Large intestine (tissue), 3 donors: ENCODE data around the gene CD7. TPM values are rescaled to one million over a fixed set of nuclear protein-coding genes. Genes with fewer than 3 reads are reported as not detected.

Experiments
- DNase-seq, 2 donors: peaks; one replicate each; pipeline versions ENCODE4 v3.0.0 to v3.0.0-alpha.2; 2013
- H3K27ac ChIP-seq: one replicate; pipeline ENCODE4 v1.5.1; 2013; ENCODE audit warnings: low read length
- H3K27me3 ChIP-seq: 2 replicates; pipeline ENCODE4 v1.6.1; 2013; ENCODE audit warnings: low read length; ENCODE audit not compliant: control insufficient read depth, insufficient read depth
- H3K36me3 ChIP-seq: 2 replicates; pipeline ENCODE4 v1.6.1; 2013; ENCODE audit warnings: low read length; ENCODE audit not compliant: control insufficient read depth, insufficient read depth
- H3K4me1 ChIP-seq: one replicate; pipeline ENCODE4 v1.6.1; 2013; ENCODE audit warnings: low read length; ENCODE audit not compliant: control insufficient read depth, insufficient read depth
- H3K4me3 ChIP-seq: one replicate; pipeline ENCODE4 v1.5.1; 2013; ENCODE audit warnings: low read length
- H3K9me3 ChIP-seq: one replicate; pipeline ENCODE4 v1.6.1; 2013; ENCODE audit warnings: mild to moderate bottlenecking, low read depth, low read length, moderate library complexity; ENCODE audit not compliant: control insufficient read depth
- WGBS: methylation state at CpG from one replicate; pipeline ENCODE4 v1.1.5; 2013; ENCODE audit warnings: low lambda C conversion rate; ENCODE audit not compliant: insufficient coverage; 5-methylcytosine and 5-hydroxymethylcytosine counted together
- polyA plus RNA-seq: library from polyadenylated mRNA; unstranded; fragments of 120-200 nt; gene quantifications from one replicate; pipeline ENCODE4 v1.2.1, GENCODE V29; 2013

The CD7 gene
- polyA plus RNA-seq, 1 donor, result 8.6 TPM

- H3K27ac ChIP-seq, result peak overlapping the region; percentile 70
- peaks cover 21% of the 10 kb centered on the region for H3K4me1 ChIP-seq
- no CpG with 5 or more reads among the region's 21 CpGs for WGBS
- no peak for DNase-seq
- H3K4me3 ChIP-seq, result no peak overlapping the region
- H3K36me3 ChIP-seq, result no peaks in the 10 kb centered on the region
- H3K27me3 ChIP-seq, result peaks cover 7% of the 10 kb centered on the region
- H3K9me3 ChIP-seq, result peaks cover 17% of the 10 kb centered on the region
These were observed 6.5 kb downstream of the CD7 start for GRCh38 chr17:82310877-82311276.

- peak overlapping the region; percentile 70 for H3K27ac ChIP-seq
- no peak overlapping the region for H3K4me3 ChIP-seq
- DNase-seq, result peak; percentile 86 to 93
- no peaks in the 10 kb centered on the region for H3K36me3 ChIP-seq
- H3K9me3 ChIP-seq, result peaks cover 15% of the 10 kb centered on the region
- H3K4me1 ChIP-seq, result peaks cover 23% of the 10 kb centered on the region
- 92% methylated on average over 2 of the region's 27 CpGs for WGBS
- H3K27me3 ChIP-seq, result no peaks in the 10 kb centered on the region
These were observed 7.5 kb downstream of the CD7 start for GRCh38 chr17:82309656-82310570.

GRCh38 chr17:82305727-82306300 lies 11.6 kb downstream of the CD7 start:
- no peaks in the 10 kb centered on the region for H3K27me3 ChIP-seq
- no CpG with 5 or more reads among the region's 20 CpGs for WGBS
- H3K4me1 ChIP-seq, result peaks cover 42% of the 10 kb centered on the region
- peak overlapping the region; percentile 86 for H3K27ac ChIP-seq
- DNase-seq, result no peak
- H3K9me3 ChIP-seq, result peaks cover 12% of the 10 kb centered on the region
- no peak overlapping the region for H3K4me3 ChIP-seq
- H3K36me3 ChIP-seq, result no peaks in the 10 kb centered on the region

- peak overlapping the region; percentile 86 for H3K27ac ChIP-seq
- H3K36me3 ChIP-seq, result no peaks in the 10 kb centered on the region
- WGBS, result 90% methylated on average over 3 of the region's 23 CpGs
- H3K4me3 ChIP-seq, result no peak overlapping the region
- peaks cover 35% of the 10 kb centered on the region for H3K4me1 ChIP-seq
- peaks cover 11% of the 10 kb centered on the region for H3K9me3 ChIP-seq
- DNase-seq, result no peak
- H3K27me3 ChIP-seq, result no peaks in the 10 kb centered on the region
These were observed 12.3 kb downstream of the CD7 start for GRCh38 chr17:82304826-82305726.

GRCh38 chr17:82303944-82304808 lies 13.2 kb downstream of the CD7 start:
- DNase-seq, result peak; percentile 76 to 91
- Histone ChIP-seq H3K27me3 (no peaks in the 10 kb centered on the region), H3K4me3 (no peak overlapping the region), H3K4me1 (peaks cover 28% of the 10 kb centered on the region), H3K9me3 (peaks cover 10% of the 10 kb centered on the region), H3K27ac (peak overlapping the region; percentile 86), H3K36me3 (no peaks in the 10 kb centered on the region)
- no CpG with 5 or more reads among the region's 26 CpGs for WGBS

- H3K27ac ChIP-seq, result peak overlapping the region; percentile 79
- no CpG with 5 or more reads among the region's 35 CpGs for WGBS
- peak in 1 of 2 donors; percentile 76 for DNase-seq
These were observed 14.1 kb downstream of the CD7 start for GRCh38 chr17:82302991-82303943.

GRCh38 chr17:82302568-82302963 lies 14.8 kb downstream of the CD7 start:
- no CpG with 5 or more reads among the region's 15 CpGs for WGBS
- Histone ChIP-seq H3K4me3 (no peak overlapping the region), H3K4me1 (peaks cover 38% of the 10 kb centered on the region), H3K9me3 (peaks cover 7% of the 10 kb centered on the region), H3K27ac (no peak overlapping the region), H3K36me3 (no peaks in the 10 kb centered on the region), H3K27me3 (no peaks in the 10 kb centered on the region)
- no peak for DNase-seq

More at GRCh38 chr17:82302991-82303943, 14.1 kb downstream of the CD7 start:
- Histone ChIP-seq H3K4me3 (no peak overlapping the region), H3K36me3 (no peaks in the 10 kb centered on the region), H3K9me3 (peaks cover 3% of the 10 kb centered on the region), H3K27me3 (no peaks in the 10 kb centered on the region), H3K4me1 (peaks cover 31% of the 10 kb centered on the region)

GRCh38 chr17:82301916-82302567 lies 15.4 kb downstream of the CD7 start:
- no peak for DNase-seq
- Histone ChIP-seq H3K27me3 (no peaks in the 10 kb centered on the region), H3K27ac (no peak overlapping the region), H3K36me3 (no peaks in the 10 kb centered on the region), H3K9me3 (peaks cover 7% of the 10 kb centered on the region), H3K4me3 (no peak overlapping the region), H3K4me1 (peaks cover 43% of the 10 kb centered on the region)
- WGBS, result no CpG with 5 or more reads among the region's 23 CpGs
